ENCODE measurements around the gene ZNF185.
"Not testable (repeated sequence)": the region's sequence is repeated elsewhere in the genome, so short reads cannot be mapped to it uniquely, and the experiment has no call there.

Gene ZNF185

GRCh38 chrX:152895724-152896420 is 2.0 kb upstream of the ZNF185 start:
- no peak for DNase-seq

GRCh38 chrX:152896450-152896849 is 1.4 kb upstream of the ZNF185 start:
- DNase-seq, result no peak

GRCh38 chrX:152898442-152898841 is 575 bp downstream of the ZNF185 start:
- DNase-seq, result no peak

- no peak for DNase-seq
Measured at GRCh38 chrX:152899111-152899873, 1.4 kb downstream of the ZNF185 start.

GRCh38 chrX:152899874-152900719 is 2.2 kb downstream of the ZNF185 start:
- DNase-seq, result no peak

GRCh38 chrX:152900937-152901445 is 3.1 kb downstream of the ZNF185 start:
- DNase-seq, result no peak

GRCh38 chrX:152901816-152902501 is 4.1 kb downstream of the ZNF185 start:
- no peak for DNase-seq

GRCh38 chrX:152902502-152902820 is 4.6 kb downstream of the ZNF185 start:
- DNase-seq, result no peak

- no peak for DNase-seq
Measured at GRCh38 chrX:152903589-152903988, 5.7 kb downstream of the ZNF185 start.

GRCh38 chrX:152904151-152905080 is 6.5 kb downstream of the ZNF185 start:
- DNase-seq, result peak; percentile 23

- no peak for DNase-seq
Measured at GRCh38 chrX:152905081-152905420, 7.2 kb downstream of the ZNF185 start.

- peak; percentile 27 for DNase-seq
Measured at GRCh38 chrX:152907084-152907651, 9.3 kb downstream of the ZNF185 start.

- no peak for DNase-seq
Measured at GRCh38 chrX:152908486-152908885, 10.6 kb downstream of the ZNF185 start.

- not testable (repeated sequence) for DNase-seq
Measured at GRCh38 chrX:152910018-152910417, 12.2 kb downstream of the ZNF185 start.

- DNase-seq, result no peak
Measured at GRCh38 chrX:152912106-152912505, 14.2 kb downstream of the ZNF185 start.

GRCh38 chrX:152912641-152913040 is 14.8 kb downstream of the ZNF185 start:
- DNase-seq, result no peak

GRCh38 chrX:152913346-152913745 is 15.5 kb downstream of the ZNF185 start:
- DNase-seq, result no peak

- DNase-seq, result no peak
Measured at GRCh38 chrX:152913910-152914309, 16.0 kb downstream of the ZNF185 start.

- no peak for DNase-seq
Measured at GRCh38 chrX:152915541-152916241, 17.8 kb downstream of the ZNF185 start.

GRCh38 chrX:152917656-152918579 is 20.1 kb downstream of the ZNF185 start:
- no peak for DNase-seq

Data from NCI-H510A treated with DMSO at 0.1 percent for 48 hours (cell line).